HG03097 (cell line): ENCODE results near the gene PERM1.
"Not testable (repeated sequence)": the region's sequence is repeated elsewhere in the genome, so short reads cannot be mapped to it uniquely, and the experiment has no call there.

Experiments
- ATAC-seq: cut with Tn5 transposase; IDR thresholded peaks from one replicate; pipeline ENCODE4 v1.9.1; 2021; ENCODE audit not compliant: unreplicated experiment, low FRiP score

Gene PERM1

GRCh38 chr1:998995-999724 lies 17.3 kb upstream of the PERM1 start:
- ATAC-seq = no peak

GRCh38 chr1:998745-998994 lies 16.8 kb upstream of the PERM1 start:
- no peak for ATAC-seq

- no peak for ATAC-seq
Observed at GRCh38 chr1:997993-998744, 16.3 kb upstream of the PERM1 start.

GRCh38 chr1:997713-997992 lies 15.8 kb upstream of the PERM1 start:
- ATAC-seq = no peak

GRCh38 chr1:996851-997712 lies 15.2 kb upstream of the PERM1 start:
- ATAC-seq = no peak

GRCh38 chr1:995665-996633 lies 14.1 kb upstream of the PERM1 start:
- ATAC-seq = no peak

GRCh38 chr1:994546-994945 lies 12.7 kb upstream of the PERM1 start:
- ATAC-seq = not testable (repeated sequence)

- ATAC-seq = no peak
Observed at GRCh38 chr1:993379-993995, 11.6 kb upstream of the PERM1 start.

GRCh38 chr1:992362-992761 lies 10.5 kb upstream of the PERM1 start:
- ATAC-seq = no peak

GRCh38 chr1:991895-992294 lies 10.0 kb upstream of the PERM1 start:
- ATAC-seq = no peak

GRCh38 chr1:991275-991674 lies 9.4 kb upstream of the PERM1 start:
- ATAC-seq = not testable (repeated sequence)

- not testable (repeated sequence) for ATAC-seq
Observed at GRCh38 chr1:988061-988460, 6.2 kb upstream of the PERM1 start.

GRCh38 chr1:985126-985525 lies 3.2 kb upstream of the PERM1 start:
- no peak for ATAC-seq

- no peak for ATAC-seq
Observed at GRCh38 chr1:984476-984814, 2.6 kb upstream of the PERM1 start.

- ATAC-seq = no peak
Observed at GRCh38 chr1:983798-984475, 2.0 kb upstream of the PERM1 start.

GRCh38 chr1:982765-983436 lies 1.0 kb upstream of the PERM1 start:
- no peak for ATAC-seq

GRCh38 chr1:981491-981954 lies 370 bp downstream of the PERM1 start:
- no peak for ATAC-seq

GRCh38 chr1:980602-981395 lies 1.1 kb downstream of the PERM1 start:
- no peak for ATAC-seq
